PC-3 (cell line): ENCODE data around the gene PSMD2.

ENCODE experiments used
- CTCF ChIP-seq: fragments of 300-600 bp; sonication (generic); conservative IDR thresholded peaks from 2 replicates; pipeline ENCODE4 v1.5.1; 2017; ENCODE audit warnings: antibody characterized with exemption, low read depth, mild to moderate bottlenecking, low read length
- EZH2 ChIP-seq: fragments of 300-600 bp; sonication (generic); IDR thresholded peaks from one replicate; pipeline ENCODE4 v1.6.1; 2017; ENCODE audit warnings: antibody characterized with exemption, mild to moderate bottlenecking, low read length; ENCODE audit not compliant: unreplicated experiment
- EZH2phosphoT487 ChIP-seq: fragments of 300-600 bp; sonication (generic); IDR thresholded peaks from 2 replicates; pipeline ENCODE4 v1.6.1; 2018; ENCODE audit warnings: mild to moderate bottlenecking, antibody characterized with exemption, low read length, borderline replicate concordance

GRCh38 chr3:184353546-184353941 lies 54.5 kb downstream of the PSMD2 start:
- TF ChIP-seq CTCF (no peak), EZH2phosphoT487 (no peak), EZH2 (no peak)
